Activated CD4-positive, alpha-beta T cell treated with anti-CD3 and anti-CD28 coated beads for 1 hour (primary cell): ENCODE measurements around the gene VTI1A.

Experiments
- DNase-seq: peaks from one replicate; pipeline ENCODE4 v3.0.0-alpha.2; 2020

VTI1A gene

GRCh38 chr10:112766636-112767035 lies 319.6 kb downstream of the VTI1A start:
- no peak for DNase-seq

GRCh38 chr10:112767156-112767555 lies 320.1 kb downstream of the VTI1A start:
- DNase-seq = no peak

DNA sequence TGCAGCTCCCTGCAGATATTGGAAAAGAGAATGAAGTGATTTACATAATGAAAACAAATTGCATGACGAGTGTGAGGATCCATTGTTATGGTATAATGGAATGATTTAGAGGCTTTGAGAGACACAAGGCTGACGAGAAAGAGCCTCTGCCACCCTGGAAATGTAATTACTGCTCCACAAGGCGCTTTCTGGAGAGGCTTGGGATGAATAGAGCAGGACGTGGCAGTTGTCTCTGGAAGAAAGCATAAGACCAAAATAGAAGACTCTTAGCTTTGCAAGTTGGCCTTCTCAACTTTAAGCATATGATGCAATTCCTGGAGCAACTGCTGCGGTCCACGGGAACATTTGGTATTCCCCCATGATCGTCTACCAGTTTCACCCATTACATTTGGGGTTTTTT lies 321.1 kb downstream of the VTI1A start:
- no peak for DNase-seq

DNA sequence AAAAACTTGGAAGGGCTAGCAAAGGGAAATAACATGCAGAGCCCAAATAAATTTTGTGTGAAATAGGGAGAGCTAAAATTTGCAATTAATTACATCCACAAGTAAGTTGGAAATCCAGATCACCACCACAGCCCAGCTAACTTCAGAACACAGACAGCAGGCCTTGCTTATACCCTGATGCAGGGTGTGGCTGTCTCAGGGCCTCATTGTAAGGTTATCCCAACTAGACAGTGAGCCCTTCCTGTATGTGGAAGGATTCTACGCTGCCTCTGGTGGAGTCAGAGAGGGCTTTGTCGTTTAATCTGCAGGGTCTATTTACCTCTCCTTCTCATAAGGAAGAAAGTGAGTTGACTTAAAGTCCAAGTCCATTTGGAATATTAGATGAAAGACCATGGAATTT lies 322.1 kb downstream of the VTI1A start:
- no peak for DNase-seq

GRCh38 chr10:112769611-112770370 lies 322.8 kb downstream of the VTI1A start:
- DNase-seq = no peak

GRCh38 chr10:112771733-112772132 lies 324.7 kb downstream of the VTI1A start:
- no peak for DNase-seq

- DNase-seq = no peak
These were observed 326.8 kb downstream of the VTI1A start for GRCh38 chr10:112773783-112774182.

DNA sequence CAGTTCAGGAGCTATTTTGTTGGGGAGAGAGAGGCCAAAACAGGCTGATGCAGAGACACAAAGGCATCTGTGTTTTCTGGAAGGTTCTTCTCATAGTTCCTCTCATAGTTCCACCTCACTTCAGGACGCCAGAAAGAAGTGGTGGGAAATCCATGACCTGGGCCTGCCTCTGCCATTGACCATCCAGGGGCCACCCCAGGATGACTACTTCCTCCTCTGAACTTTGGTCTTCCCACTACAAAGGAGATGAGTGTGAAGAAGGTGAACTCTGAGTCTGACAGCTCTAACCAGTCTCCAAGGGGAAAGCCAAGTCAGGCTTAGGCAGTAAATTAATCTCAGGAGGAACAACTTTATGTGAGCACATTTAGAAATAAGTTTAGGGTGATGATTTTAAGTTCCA lies 327.2 kb downstream of the VTI1A start:
- DNase-seq = no peak

DNA sequence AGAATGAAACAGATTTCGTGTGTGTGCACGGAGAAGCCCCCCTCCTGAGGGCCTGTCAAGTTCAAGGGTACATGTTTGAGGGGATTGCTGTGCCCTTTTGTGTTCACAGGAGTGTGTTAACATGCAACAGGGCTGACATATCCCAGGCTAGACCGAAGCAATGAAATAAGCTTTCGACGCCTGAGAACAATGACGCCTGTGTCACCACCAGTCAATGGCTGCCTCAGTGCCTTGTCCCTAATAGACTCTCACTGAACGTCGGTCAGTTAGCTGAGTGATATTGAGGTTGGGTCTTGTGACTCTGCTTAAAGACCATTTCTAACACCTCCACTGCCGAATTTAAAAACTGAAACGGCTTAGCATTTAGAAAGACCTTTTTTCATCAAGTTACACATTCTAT lies 327.8 kb downstream of the VTI1A start:
- DNase-seq = no peak

DNA sequence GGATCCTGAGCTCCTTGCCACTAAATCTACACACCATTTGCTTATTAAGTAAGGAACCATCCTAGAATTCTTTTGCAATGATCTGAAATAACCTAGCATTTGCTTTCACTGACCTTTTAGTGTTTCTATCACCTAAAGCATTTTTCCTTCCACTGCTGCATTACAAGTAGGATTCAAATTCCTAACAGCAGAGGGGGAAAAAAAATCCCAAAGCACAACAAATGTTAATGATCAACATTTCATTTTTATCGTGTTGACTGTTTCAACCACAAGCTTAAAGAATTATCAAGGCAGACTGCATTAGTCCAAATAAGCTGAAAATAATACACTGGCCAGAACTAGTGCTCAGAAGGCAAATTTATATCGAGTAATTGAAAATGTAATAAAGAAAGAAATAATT lies 328.4 kb downstream of the VTI1A start:
- no peak for DNase-seq

DNA sequence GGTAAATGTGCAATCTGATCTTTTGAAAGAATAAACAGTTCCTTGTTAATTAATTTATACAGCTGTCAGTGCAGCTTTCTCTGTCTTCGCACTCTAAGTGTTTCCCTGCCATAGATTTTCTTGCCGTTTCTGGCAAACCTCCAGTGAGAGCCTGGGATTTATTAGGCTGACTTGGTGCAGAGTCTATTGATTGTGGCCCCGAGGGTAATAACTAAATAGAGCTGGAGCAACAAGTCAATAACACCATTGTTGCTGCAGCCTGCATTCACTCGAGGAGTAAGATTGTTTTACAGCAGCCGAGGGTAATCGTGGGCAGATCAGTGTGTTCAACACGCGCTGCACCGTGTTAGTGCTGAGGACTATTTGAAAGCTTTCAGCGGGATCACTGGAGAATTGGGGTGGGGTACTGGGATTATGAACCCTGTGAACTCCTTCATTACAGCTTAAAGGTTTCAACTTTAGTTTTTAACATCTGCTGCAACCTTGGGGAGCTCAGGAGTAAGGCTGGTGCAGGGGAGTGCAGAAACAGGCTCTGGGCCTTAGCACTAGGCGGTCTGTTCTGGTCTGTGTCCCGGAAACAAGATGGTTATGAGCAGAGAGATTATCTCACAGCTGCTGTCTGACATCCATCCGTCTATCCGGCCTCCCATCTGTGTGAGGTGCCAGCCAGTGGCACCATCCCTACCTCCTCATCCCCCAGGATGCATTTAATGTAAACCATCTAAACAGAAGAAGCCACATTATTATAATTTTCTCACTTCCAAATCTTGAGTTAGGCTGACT lies 329.1 kb downstream of the VTI1A start:
- DNase-seq = no peak

GRCh38 chr10:112778579-112778978 lies 331.6 kb downstream of the VTI1A start:
- no peak for DNase-seq

DNA sequence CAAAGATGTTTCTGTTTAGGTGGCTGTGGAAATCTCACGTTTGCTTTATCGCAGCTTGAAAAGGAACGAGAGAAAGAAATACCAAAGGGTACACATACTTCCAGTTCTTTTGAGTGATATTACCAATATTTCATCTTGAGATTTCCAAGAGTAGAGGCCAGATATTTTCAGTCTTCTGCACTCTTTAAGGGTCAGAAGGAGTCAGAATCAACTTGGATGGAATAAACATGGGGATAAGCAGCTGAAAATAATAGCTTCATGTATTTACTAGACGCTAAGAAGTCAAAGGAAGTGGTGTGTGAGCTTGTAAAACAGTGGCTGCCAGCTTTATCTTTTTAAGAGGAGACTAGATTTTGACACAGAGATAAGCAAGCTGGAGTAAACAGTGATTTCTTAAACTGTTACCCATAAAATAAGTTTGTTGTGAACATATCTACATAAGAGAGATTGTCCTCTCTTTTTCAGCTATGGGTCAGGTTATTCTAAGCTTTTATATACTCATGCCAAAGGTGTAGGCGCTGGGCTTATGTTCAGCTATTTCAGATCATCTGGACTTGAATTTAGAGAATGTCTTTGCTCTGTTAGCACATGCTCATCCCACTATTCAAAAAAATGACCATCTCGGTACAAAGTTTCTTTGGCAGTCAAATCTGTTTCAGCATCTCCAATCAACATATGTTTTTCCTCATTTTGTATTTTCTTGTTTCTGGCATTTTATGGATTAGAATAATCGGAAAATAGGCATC lies 332.2 kb downstream of the VTI1A start:
- DNase-seq = no peak

- no peak for DNase-seq
These were observed 335.3 kb downstream of the VTI1A start for GRCh38 chr10:112782200-112782907.

DNA sequence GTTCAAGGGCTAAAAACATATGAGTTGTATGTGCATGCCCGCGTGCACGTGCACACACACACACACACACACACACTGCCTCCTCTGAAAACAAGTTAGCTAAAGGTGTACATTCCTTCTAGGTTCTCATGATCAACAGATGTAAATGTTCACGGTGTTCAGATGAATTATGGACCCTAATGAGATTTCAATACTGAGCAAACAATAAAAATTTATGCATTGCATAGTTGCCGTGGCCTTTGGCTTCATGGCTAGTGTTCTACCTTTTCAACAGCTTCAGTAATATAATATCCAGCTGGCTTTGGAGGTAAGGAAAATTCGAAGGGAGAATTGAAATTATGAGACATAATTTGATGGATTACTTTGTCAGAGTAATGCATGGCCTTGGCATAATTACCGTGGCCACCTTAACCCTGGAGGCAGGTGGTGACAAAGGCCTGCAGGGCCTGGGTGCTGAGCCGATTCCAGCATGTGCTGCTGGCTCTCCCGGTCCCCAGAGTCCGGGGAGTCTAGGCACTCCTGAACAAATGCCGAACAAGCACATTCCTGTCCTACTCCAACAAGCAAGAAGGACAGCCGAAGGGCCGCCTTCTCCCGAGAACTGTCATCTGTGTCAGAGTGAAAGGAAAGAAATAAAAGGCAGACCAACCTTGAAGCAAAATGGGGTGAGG lies 336.5 kb downstream of the VTI1A start:
- no peak for DNase-seq

DNA sequence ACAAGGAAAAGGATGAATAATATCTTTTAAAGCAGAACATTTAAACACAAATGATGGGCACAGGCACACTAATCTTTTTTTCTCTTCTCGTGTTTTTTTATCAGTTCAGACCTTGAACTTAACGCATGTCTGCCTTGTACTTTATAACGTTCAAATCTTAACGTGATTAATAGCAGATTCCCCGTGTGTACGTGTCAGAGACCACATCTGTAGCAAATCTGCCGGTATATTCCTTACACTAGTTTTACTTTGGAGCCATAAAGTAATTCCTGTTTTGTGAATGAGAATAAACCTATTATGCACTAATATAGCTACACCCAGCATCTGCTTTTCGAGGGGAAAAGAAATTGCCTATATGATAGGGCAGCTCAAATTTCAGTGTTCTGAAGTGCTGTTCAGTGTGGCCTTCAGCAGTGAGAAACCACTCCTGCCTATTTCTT lies 337.0 kb downstream of the VTI1A start:
- DNase-seq = no peak

GRCh38 chr10:112785089-112785488 lies 338.1 kb downstream of the VTI1A start:
- no peak for DNase-seq

- DNase-seq = no peak
These were observed 342.2 kb downstream of the VTI1A start for GRCh38 chr10:112789248-112789647.

- DNase-seq = no peak
These were observed 343.0 kb downstream of the VTI1A start for GRCh38 chr10:112790030-112790429.

DNA sequence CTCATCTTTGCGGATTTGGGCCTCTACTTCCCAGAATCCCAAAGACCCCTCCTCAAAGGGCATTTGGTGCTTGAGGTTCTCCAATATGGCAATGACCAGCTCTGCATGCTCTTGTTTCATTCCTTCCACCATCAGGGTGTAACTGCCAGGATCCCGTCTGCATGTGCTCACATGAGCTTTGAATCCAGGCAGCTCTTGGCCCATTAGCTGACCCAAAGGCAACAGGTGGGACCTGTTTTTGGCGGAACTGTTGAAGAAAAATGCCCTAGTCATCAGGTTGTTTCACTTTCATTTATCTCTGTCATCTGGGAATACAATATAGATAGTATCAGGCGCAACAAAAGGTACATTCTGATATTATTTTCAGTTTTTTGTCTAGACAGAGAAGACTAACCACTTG lies 343.9 kb downstream of the VTI1A start:
- no peak for DNase-seq

DNA sequence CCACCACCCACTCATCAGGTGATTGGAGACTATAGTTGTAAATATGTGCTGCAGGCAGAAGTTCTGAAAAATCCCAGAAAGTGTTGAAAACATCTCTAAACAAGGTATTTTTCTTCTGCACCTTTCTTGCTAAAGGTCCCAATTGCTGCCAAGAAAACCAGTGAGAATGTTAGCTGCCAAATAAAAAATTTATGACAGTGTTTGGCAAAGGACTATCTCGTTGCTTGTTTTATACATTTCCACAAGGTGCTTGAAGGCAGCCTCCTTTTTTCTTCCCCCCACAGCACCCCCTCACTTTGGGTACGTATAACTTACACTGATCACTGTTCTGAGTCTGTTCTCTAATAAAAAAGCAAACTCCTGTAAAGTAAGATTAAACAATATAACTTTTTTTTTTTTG lies 344.4 kb downstream of the VTI1A start:
- no peak for DNase-seq

GRCh38 chr10:112792487-112793201 lies 345.6 kb downstream of the VTI1A start:
- DNase-seq = no peak
